ENCODE data around the gene SLC45A2. TPM values are rescaled to one million over a fixed set of nuclear protein-coding genes. Genes with fewer than 3 reads are reported as not detected.

The SLC45A2 gene
- total RNA-seq, 1 experiment from 2014 or later = not detected

- BruUV-seq (replicated peaks) = no TSS peak
- Histone ChIP-seq H3K27me3 (ENCODE audit: control insufficient read depth, insufficient read depth, low read length) (no peaks in the 10 kb centered on the region), H3K4me3 (ENCODE audit: low read depth in 2 of 2, low read length in 2 of 2) (no peak overlapping the region), H3K27ac (ENCODE audit: low read length) (no peak overlapping the region), H3K4me1 (ENCODE audit: control insufficient read depth, insufficient read depth, low read length) (peaks cover 8% of the 10 kb centered on the region), H3K36me3 (ENCODE audit: control insufficient read depth, insufficient read depth, low read length) (no peaks in the 10 kb centered on the region; the same call in 1 of the 2 replicates), H3K9me3 (ENCODE audit: control insufficient read depth, insufficient read depth, low read depth, low read length) (no peaks in the 10 kb centered on the region)
- CTCF ChIA-PET = no interaction called here
- in situ Hi-C loops (cut with HindIII; ENCODE audit: low pct_unique_long_range_greater_than_20kb, low sequenced_read_pairs) (no loop called here), intact Hi-C loops (cut with micrococcal nuclease; ENCODE audit: unreplicated experiment) (loop anchor here (5.0 kb wide), 1 partner anchor 462 kb away; no protein-coding TSS in a partner anchor)
- DNase-seq (ENCODE audit: low read depth, low spot score) (no peak), ATAC-seq (no peak)
- POLR2A ChIA-PET = no interaction called here
- TF ChIP-seq REST (IDR thresholded peaks at IDR 0.05; ENCODE audit: insufficient read depth in 1 of 2, low read depth in 2 of 2, low read length in 1 of 2) (no peak), CTCF (IDR thresholded peaks at IDR 0.05) (no peak), POLR2AphosphoS5 (IDR thresholded peaks at IDR 0.05; ENCODE audit: low read depth, low read length) (no peak), TCF7L2 (IDR thresholded peaks at IDR 0.05; ENCODE audit: low read depth, low read length) (no peak), SIN3A (IDR thresholded peaks at IDR 0.05; ENCODE audit: borderline replicate concordance, insufficient read depth, low read depth, low read length) (no peak)
These were observed 21.2 kb upstream of the SLC45A2 start for GRCh38 chr5:34005681-34006080.

- no peaks in the 10 kb centered on the region for H3K9me3 ChIP-seq (ENCODE audit: control insufficient read depth, insufficient read depth, low read depth, low read length)
- in situ Hi-C loops (cut with HindIII; ENCODE audit: low pct_unique_long_range_greater_than_20kb, low sequenced_read_pairs) = no loop called here
- BruUV-seq (replicated peaks) = no TSS peak
- no peaks in the 10 kb centered on the region for H3K27me3 ChIP-seq (ENCODE audit: control insufficient read depth, insufficient read depth, low read length)
- no peak for DNase-seq (ENCODE audit: low read depth, low spot score)
- POLR2A ChIA-PET = no interaction called here
- intact Hi-C loops (cut with micrococcal nuclease; ENCODE audit: unreplicated experiment) = loop anchor here (5.0 kb wide), 1 partner anchor 462 kb away; no protein-coding TSS in a partner anchor
- no peaks in the 10 kb centered on the region; the same call in 1 of the 2 replicates for H3K36me3 ChIP-seq (ENCODE audit: control insufficient read depth, insufficient read depth, low read length)
- H3K4me3 ChIP-seq (ENCODE audit: low read depth in 2 of 2, low read length in 2 of 2) = no peak overlapping the region
- ATAC-seq = no peak
- H3K27ac ChIP-seq (ENCODE audit: low read length) = no peak overlapping the region
- H3K4me1 ChIP-seq (ENCODE audit: control insufficient read depth, insufficient read depth, low read length) = peaks cover 8% of the 10 kb centered on the region
- CTCF ChIA-PET = no interaction called here
- no peak for TF ChIP-seq POLR2AphosphoS5 (IDR thresholded peaks at IDR 0.05; ENCODE audit: low read depth, low read length)
- TF ChIP-seq SIN3A (IDR thresholded peaks at IDR 0.05; ENCODE audit: borderline replicate concordance, insufficient read depth, low read depth, low read length) = no peak
- no peak for TF ChIP-seq REST (IDR thresholded peaks at IDR 0.05; ENCODE audit: insufficient read depth in 1 of 2, low read depth in 2 of 2, low read length in 1 of 2)
- no peak for TF ChIP-seq TCF7L2 (IDR thresholded peaks at IDR 0.05; ENCODE audit: low read depth, low read length)
- no peak for TF ChIP-seq CTCF (IDR thresholded peaks at IDR 0.05)
These were observed 20.7 kb upstream of the SLC45A2 start for GRCh38 chr5:34005211-34005610.

Data from Panc1 (cell line).